K562 (cell line): ENCODE results near the gene RETREG2.

Source experiments
- MTA2 ChIP-seq: fragments of 450-650 bp; IDR thresholded peaks from 2 replicates; pipeline ENCODE4 v1.6.1; 2016; ENCODE audit warnings: low read depth
- ZC3H11A ChIP-seq: IDR thresholded peaks from 2 replicates; pipeline ENCODE4 v1.6.1; 2012; ENCODE audit warnings: low read depth, low read length, improper control_type of control experiment
- ZFX ChIP-seq: sonication (generic); formaldehyde crosslinking; IDR thresholded peaks from 2 replicates; pipeline ENCODE4 v1.8.0; 2022; ENCODE audit warnings: mild to moderate bottlenecking, missing genetic modification reagents, moderate library complexity
- ZNF589 ChIP-seq: fragments of 200-800 bp; sonication (Bioruptor generic); IDR thresholded peaks from 2 replicates; pipeline ENCODE4 v1.6.1; 2016; ENCODE audit warnings: low read depth, missing genetic modification characterization, missing compliant biosample characterization

- no peak for TF ChIP-seq ZC3H11A
- no peak for TF ChIP-seq MTA2
- TF ChIP-seq ZFX (CRISPR knock-in tag) = no peak
- no peak for TF ChIP-seq ZNF589 (CRISPR knock-in tag)
Measured at GRCh38 chr2:219230059-219230540, 52.0 kb downstream of the RETREG2 start.
